Nephron (organoid): Measurements from ENCODE around the gene SPAG17.
A peak's percentile ranks its signal among the peaks of the same experiment; 100 is the strongest.

Source experiments
- H3K27ac Mint-ChIP-seq, 3 experiments: 2 replicates each; pipeline ENCODE4 v1.8.0; 2020; ENCODE audit warnings: mixed read lengths in 3 of 3, mild to moderate bottlenecking in 2 of 3, moderate library complexity in 1 of 3
- H3K27me3 Mint-ChIP-seq: 2 replicates; pipeline ENCODE4 v1.8.0; 2021; ENCODE audit warnings: low read depth, mild to moderate bottlenecking, moderate library complexity, mixed read lengths
- H3K36me3 Mint-ChIP-seq: 2 replicates; pipeline ENCODE4 v1.8.0; 2020; ENCODE audit warnings: low read depth, mixed read lengths
- H3K4me1 Mint-ChIP-seq: 2 replicates; pipeline ENCODE4 v1.8.0; 2020; ENCODE audit warnings: mixed read lengths
- H3K4me3 Mint-ChIP-seq, 3 experiments: 2 replicates each; pipeline ENCODE4 v1.8.0; 2020; ENCODE audit warnings: mild to moderate bottlenecking in 3 of 3, mixed read lengths in 3 of 3, moderate library complexity in 2 of 3
- H3K9me3 Mint-ChIP-seq: 2 replicates; pipeline ENCODE4 v1.8.0; 2020; ENCODE audit warnings: mixed read lengths
- TF ChIP-seq, protein P1 (sequence below), 3 experiments: fragments of 200-600 bp; sonication (generic); IDR thresholded peaks; one replicate each; pipeline ENCODE4 v1.5.0; 2021; ENCODE audit warnings: antibody characterized with exemption in 3 of 3; ENCODE audit not compliant: unreplicated experiment in 3 of 3

The SPAG17 gene

DNA sequence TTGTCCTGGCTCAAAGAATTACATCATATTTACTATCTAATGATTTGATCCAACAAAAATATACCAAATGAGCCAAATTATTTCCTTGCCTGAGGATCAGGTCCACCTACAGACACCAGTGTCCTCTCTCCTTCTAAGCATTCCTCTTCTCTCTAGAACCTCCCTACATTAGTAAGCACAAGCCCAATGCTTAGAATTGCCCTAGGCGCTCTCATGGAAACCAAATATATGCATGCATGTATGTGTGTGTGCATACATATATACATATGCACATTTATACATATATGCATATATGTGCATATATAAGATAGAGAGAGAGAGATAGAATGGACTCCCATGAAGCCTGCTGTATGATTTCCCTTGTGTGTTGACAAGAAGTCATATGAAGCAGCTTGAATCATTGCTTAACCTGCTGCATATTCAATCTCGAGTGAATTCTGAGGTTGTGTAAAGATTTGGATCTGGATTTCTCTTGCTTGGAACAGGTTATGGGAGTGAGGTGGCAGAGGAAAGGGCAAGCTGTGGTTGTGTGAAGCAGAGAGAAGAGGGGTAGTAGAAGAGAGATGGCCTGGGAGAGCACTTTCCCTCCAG, 66.1 kb downstream of the SPAG17 start:
- peaks cover 4% of the 10 kb centered on the region for H3K27me3 Mint-ChIP-seq
- no peaks in the 10 kb centered on the region for H3K36me3 Mint-ChIP-seq

DNA sequence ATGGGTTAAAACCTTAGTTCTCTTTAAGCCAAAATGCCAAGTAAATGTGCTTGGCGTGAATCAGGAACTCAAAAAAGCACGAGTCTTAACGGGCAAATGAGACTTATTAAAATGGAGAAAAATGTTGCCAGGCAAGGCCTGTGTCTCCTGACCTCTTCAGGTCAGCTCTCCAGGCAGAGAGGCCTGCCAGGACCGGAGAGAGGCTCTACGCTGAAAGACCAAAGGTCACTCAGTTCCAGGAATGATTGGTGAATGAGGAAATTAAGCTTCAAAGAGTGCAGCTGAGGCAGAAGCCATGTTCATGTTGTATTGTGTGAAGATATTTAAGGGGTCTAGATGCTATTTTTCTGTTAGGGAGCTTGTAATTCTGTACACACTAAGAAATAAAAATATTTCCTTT, 66.6 kb downstream of the SPAG17 start:
- H3K9me3 Mint-ChIP-seq, result no peaks in the 10 kb centered on the region
- H3K4me3 Mint-ChIP-seq, result no peak overlapping the region
- TF ChIP-seq, protein P1, sequence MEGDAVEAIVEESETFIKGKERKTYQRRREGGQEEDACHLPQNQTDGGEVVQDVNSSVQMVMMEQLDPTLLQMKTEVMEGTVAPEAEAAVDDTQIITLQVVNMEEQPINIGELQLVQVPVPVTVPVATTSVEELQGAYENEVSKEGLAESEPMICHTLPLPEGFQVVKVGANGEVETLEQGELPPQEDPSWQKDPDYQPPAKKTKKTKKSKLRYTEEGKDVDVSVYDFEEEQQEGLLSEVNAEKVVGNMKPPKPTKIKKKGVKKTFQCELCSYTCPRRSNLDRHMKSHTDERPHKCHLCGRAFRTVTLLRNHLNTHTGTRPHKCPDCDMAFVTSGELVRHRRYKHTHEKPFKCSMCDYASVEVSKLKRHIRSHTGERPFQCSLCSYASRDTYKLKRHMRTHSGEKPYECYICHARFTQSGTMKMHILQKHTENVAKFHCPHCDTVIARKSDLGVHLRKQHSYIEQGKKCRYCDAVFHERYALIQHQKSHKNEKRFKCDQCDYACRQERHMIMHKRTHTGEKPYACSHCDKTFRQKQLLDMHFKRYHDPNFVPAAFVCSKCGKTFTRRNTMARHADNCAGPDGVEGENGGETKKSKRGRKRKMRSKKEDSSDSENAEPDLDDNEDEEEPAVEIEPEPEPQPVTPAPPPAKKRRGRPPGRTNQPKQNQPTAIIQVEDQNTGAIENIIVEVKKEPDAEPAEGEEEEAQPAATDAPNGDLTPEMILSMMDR (IDR thresholded peaks at IDR 0.05; ENCODE audit: unreplicated experiment in 3 of 3), result no peak
- no peaks in the 10 kb centered on the region for H3K36me3 Mint-ChIP-seq
- H3K4me1 Mint-ChIP-seq, result peaks cover 52% of the 10 kb centered on the region
- peaks cover 4% of the 10 kb centered on the region for H3K27me3 Mint-ChIP-seq
- H3K27ac Mint-ChIP-seq, result peak overlapping the region in 1 of 3 experiments; percentile 64

More for the DNA sequence above, 66.1 kb downstream of the SPAG17 start:
- no peak overlapping the region for H3K4me3 Mint-ChIP-seq
- H3K27ac Mint-ChIP-seq, result peak overlapping the region in 2 of 3 experiments; percentile 17 to 64
- H3K4me1 Mint-ChIP-seq, result peaks cover 57% of the 10 kb centered on the region
- TF ChIP-seq, protein P1 (IDR thresholded peaks at IDR 0.05; ENCODE audit: unreplicated experiment in 3 of 3), result no peak
- H3K9me3 Mint-ChIP-seq, result no peaks in the 10 kb centered on the region

DNA sequence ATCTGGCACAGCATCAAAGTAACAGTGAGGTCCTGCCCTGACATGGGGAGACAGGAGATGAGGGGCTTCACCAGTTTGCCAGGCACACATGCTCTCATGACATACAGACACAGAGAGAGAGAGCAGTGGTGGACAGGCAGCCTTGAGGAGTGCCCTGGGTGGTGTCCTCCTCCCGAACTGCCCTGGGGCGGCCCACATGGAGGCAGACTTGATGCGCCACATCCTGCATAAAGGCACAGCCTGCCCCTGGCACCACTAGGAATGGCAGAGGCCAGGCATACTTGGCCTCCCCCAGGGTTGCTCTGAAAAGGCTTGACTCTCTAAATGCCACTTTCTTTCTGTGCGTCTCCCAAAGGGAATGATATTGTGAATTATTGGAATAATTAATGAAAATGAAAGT, 67.5 kb downstream of the SPAG17 start:
- Mint-ChIP-seq H3K4me3 (no peak overlapping the region), H3K27me3 (peaks cover 4% of the 10 kb centered on the region), H3K9me3 (no peaks in the 10 kb centered on the region), H3K36me3 (no peaks in the 10 kb centered on the region), H3K27ac (peak overlapping the region in 1 of 3 experiments; percentile 39), H3K4me1 (peaks cover 43% of the 10 kb centered on the region)
- TF ChIP-seq, protein P1 (IDR thresholded peaks at IDR 0.05; ENCODE audit: unreplicated experiment in 3 of 3), result no peak

DNA sequence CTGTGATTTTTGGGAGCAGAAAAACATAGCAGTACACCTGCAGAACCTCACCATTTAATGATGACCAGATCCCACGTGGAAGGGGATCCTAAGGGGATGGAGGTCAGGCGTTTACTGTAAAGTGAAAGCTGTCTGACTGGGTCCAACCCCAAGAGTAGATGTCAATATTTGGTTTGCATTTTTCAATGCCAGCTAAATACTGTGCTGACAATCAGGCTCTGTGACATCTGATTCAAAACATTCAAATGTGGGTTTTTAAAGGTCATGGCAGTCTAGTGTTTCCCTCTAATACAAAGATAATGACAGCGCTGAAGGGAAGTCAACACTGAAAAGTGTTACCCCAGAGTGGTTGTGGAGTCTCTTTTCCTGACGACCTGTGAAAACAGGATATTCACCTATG, 68.1 kb downstream of the SPAG17 start:
- no peaks in the 10 kb centered on the region for H3K36me3 Mint-ChIP-seq
- no peak overlapping the region for H3K4me3 Mint-ChIP-seq
- peaks cover 37% of the 10 kb centered on the region for H3K4me1 Mint-ChIP-seq
- H3K27me3 Mint-ChIP-seq, result peaks cover 4% of the 10 kb centered on the region
- peak overlapping the region; percentile 38 to 57 (median 39) for H3K27ac Mint-ChIP-seq
- TF ChIP-seq, protein P1 (IDR thresholded peaks at IDR 0.05; ENCODE audit: unreplicated experiment in 3 of 3), result no peak
- no peaks in the 10 kb centered on the region for H3K9me3 Mint-ChIP-seq

DNA sequence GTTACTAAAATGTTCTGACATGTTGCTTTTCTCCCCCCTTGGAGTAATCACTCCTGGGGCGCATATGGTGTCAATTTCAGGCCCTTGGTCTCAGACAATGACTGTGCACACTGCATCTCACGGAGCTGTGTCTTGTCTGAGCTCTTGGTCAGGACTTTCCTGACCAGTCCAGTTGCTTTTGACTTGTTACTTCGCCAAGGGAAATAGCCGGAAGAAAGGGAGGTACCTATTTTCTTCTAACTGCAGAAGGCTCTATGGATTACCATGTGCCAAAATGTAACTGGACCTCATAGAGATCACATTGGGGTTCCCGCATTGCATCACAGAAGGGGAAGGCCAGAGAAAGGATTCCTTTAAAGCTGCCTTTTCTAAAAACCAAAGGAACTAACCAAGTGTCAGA, 68.6 kb downstream of the SPAG17 start:
- H3K36me3 Mint-ChIP-seq, result no peaks in the 10 kb centered on the region
- H3K4me3 Mint-ChIP-seq, result no peak overlapping the region
- H3K9me3 Mint-ChIP-seq, result no peaks in the 10 kb centered on the region
- peaks cover 40% of the 10 kb centered on the region for H3K4me1 Mint-ChIP-seq
- peaks cover 4% of the 10 kb centered on the region for H3K27me3 Mint-ChIP-seq
- peak overlapping the region; percentile 14 to 57 (median 38) for H3K27ac Mint-ChIP-seq
- TF ChIP-seq, protein P1 (IDR thresholded peaks at IDR 0.05; ENCODE audit: unreplicated experiment in 3 of 3), result no peak
